ENCODE results near the gene RIT1.

Gene RIT1

DNA sequence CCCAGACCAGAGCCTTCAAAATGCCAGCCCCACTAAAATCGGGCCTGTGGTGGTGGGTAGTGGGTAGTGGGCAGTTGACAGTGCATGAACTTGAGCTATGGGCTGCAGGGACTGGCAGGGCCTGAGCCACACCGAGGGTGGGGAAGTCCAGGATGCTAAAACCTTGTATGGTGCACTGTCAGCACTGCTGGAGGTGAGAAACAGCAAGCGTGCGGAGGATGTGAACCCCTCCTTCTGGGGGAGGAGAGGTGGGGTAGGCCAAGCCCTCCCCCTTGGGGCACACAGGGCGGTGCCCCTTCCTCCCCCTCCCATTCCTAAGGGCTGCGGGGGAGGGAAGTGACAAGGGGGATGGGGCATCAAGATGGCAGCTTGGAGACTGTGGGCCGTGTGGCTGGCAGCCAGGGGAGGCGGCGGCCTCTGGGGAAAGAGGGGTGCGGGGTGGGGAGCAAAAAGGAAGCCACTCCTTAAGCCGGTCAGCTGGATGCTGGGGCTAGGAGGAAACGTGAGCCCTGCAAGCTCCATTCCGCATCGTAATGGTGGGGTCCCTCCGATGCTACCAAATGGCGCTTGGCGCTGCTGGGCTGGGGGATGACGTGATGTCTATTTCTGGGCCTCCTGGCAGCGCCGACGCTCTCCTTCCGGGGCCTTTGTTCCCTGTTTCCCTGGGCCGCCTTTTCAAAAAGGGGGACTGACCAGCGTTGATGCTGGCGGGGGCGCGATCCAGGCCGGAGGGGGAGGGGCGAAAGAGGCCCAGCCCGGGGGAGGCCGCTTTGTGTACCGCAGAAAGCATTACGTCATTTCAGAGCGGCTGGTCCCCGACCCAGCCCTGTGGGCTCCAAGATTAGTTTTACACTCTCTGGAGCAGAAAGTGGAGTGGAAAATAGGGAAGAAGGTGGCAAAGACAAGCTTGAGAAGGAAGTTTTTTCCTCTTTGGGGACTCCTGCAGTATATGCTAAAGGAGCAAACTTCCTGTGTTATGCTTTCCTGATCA is 51.0 kb downstream of the RIT1 start:
- FAIRE-seq (peak; percentile 44), DNase-seq (ENCODE audit: extremely low spot score, insufficient read length, low read depth) (peak; percentile 47)

DNA sequence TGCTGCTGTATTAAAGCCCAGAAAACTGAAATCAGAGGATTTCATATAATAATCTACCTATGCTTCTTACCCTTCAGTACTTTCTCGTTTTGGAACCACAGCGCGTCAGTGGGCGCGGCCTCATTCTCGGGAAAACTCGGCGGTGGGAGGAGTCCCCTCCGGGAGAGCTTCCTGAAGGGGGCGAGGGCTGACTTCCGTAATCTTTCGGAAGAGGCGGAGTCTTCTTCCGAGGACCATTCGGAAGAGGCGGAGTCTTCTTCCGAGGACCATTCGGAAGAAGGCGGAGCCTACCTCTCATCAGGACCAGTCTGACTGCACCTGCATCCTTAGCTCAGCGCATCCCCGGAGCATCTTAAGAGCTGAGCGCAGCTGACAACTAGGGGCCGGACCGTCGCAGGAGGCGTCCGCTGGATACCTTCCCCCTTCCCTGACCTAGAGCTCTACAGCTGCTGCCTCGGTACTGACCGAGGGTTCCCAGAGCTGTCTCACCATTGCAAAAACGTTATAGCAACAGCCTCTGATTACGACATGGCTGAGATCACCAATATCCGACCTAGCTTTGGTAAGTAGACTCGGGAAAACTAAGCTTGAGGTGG is 51.8 kb downstream of the RIT1 start, which contains the start of gene SYT11:
Gene SYT11, plus strand, starts transcription at position 334 of the 596 bp plus-strand sequence. Its CDS starts 195 bp downstream, at position 529.
- peak; percentile 74 for DNase-seq (ENCODE audit: extremely low spot score, insufficient read length, low read depth)
- peak; percentile 95 for FAIRE-seq

DNA sequence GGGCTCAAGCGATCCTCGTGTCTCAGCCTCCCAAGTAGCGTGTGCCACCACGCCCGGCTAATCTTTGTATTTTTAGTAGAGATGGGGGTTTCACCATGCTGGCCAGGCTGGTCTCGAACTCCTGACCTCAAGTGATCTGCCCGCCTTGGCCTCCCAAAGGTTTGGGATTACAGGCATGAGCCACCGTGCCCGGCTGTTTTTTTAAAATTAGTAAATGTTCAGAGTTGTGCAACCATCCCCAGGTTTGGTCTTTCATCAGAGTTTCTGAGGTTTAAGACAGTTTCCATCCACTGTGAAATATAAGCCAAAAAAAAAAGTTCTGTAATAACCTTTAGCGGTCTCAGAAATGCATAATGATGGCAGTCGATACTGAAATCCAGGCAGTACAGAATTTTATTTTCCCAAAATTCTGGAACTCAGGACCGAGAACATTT is 52.3 kb downstream of the RIT1 start:
- FAIRE-seq (no peak), DNase-seq (ENCODE audit: extremely low spot score, insufficient read length, low read depth) (no peak)

DNA sequence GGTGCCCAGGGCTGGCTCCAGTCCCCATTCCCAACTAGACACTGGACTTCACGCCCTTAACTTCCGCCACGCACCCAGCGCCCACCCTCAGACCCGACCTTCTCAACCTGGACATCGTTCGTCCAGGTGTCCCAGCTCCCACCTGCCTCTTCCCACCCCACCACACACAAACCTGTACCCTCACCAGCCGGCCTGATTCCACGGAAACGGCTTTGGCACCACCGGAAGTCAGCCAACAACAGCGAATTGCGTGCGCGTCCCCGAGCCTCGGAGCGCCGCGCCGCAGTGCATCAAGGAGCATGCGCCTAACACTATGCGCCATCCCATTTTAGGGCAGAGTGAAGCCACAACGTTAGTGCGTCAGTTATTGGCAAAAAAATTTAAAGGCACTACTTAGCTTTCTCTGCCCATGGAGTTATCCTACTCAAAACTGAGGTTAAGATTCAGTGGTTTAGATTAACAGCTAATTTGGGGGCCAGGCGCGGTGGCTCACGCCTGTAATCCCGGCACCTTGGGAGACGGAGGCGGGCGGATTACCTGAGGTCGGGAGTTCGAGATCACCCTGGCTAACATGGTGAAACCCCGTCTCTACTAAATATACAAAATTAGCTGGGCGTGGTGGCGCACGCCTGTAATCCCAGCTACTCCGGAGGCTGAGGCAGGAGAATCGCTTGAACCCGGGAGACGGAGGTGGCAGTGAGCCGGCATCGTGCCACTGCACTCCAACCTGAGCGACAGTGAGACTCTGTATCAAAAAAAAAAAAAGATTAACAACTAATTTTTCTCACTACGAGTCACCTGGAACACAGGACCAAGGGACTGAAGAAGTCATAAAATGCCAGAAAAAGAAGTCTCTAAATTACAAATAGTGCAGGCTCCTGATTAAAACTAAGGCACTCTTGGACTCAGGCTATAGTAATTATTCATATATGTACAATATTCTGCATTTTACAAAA is 53.9 kb downstream of the RIT1 start, which contains the start of gene GON4L:
Gene GON4L, minus strand, starts transcription at position 240 of the 956 bp plus-strand sequence. CDS start 3,434 bp downstream, outside the sequence.
- DNase-seq (ENCODE audit: extremely low spot score, insufficient read length, low read depth) (peak; percentile 80), FAIRE-seq (peak; percentile 95)

DNA sequence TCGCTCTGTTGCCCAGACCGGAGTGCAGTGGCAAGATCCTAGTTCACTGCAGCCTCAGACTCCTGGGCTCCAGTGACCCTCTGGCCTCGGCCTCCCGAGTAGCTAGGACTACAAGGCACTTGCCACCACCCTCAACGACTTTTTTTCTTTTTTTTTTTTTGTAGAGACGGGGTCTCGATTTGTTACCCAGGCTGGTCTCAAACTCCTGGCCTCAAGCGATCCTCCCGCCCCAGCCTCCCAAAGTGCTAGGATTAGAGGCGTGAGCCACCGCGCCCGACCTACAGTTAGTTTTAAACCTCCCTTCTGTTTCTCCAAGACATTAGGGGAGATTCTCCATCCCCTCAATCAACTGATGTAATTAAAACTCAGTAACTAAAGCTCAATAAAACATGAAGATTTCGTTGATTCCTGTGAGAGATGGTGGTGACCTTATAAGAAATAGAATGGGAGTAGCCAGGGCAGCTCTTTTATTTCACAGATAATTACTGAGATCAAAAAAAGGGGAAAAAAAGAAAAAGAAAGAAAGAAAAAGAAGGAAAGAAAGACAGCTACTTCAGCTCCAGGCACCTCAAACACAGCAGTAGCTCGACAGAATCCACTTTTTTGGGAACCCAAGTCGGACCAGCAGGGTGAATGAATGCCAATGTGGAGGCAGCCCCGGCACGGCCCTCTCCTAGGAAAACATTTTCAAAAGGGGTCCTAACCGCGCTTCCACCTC is 54.7 kb downstream of the RIT1 start:
- no peak for FAIRE-seq

DNA sequence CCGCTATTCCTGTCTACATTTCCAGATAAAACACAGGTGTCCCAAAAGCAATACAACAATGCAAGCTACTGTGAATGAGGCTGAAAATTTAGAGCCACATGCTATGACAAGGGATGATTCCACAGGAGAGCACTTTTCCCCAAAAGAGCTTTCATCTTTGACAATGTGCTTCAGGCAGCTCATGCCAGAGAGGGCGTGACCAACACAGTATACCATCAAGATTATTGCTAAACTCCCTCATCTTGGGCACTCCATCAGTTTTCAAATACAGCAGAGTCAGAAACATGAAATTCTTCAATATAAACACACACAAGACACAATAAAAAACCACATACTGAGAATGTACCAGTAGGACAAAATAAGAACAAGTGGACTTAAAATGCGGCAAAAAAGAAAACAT is 60.8 kb downstream of the RIT1 start:
- FAIRE-seq = no peak
- no peak for DNase-seq (ENCODE audit: extremely low spot score, insufficient read length, low read depth)

More for the DNA sequence above, 54.7 kb downstream of the RIT1 start:
- DNase-seq (ENCODE audit: extremely low spot score, insufficient read length, low read depth) = no peak

- no peak for FAIRE-seq
These were observed 63.2 kb downstream of the RIT1 start for GRCh38 chr1:155847823-155848529.

More at GRCh38 chr1:155847823-155848529, 63.2 kb downstream of the RIT1 start:
- no peak for DNase-seq (ENCODE audit: extremely low spot score, insufficient read length, low read depth)
